Measurements from ENCODE around the gene APH1B.
"Not testable (repeated sequence)": the region's sequence is repeated elsewhere in the genome, so short reads cannot be mapped to it uniquely, and the experiment has no call there.

The APH1B gene

GRCh38 chr15:63277038-63277892 is at the start of gene APH1B:
TSS of gene APH1B (plus strand) at chr15:63277605. CDS start at chr15:63277624, 19 bp downstream.
- peak; percentile 79 for DNase-seq (ENCODE audit: low read depth)

- DNase-seq (ENCODE audit: low read depth): no peak
These were observed 49.7 kb upstream of the APH1B start for GRCh38 chr15:63227689-63228088.

GRCh38 chr15:63231206-63231605 is 46.2 kb upstream of the APH1B start:
- no peak for DNase-seq (ENCODE audit: low read depth)

- no peak for DNase-seq (ENCODE audit: low read depth)
These were observed 45.7 kb upstream of the APH1B start for GRCh38 chr15:63231706-63232105.

- DNase-seq (ENCODE audit: low read depth): peak; percentile 50
These were observed 45.0 kb upstream of the APH1B start for GRCh38 chr15:63232405-63232804.

GRCh38 chr15:63232943-63233342 is 44.5 kb upstream of the APH1B start:
- peak; percentile 42 for DNase-seq (ENCODE audit: low read depth)

- peak; percentile 78 for DNase-seq (ENCODE audit: low read depth)
These were observed 43.6 kb upstream of the APH1B start for GRCh38 chr15:63233667-63234423.

- DNase-seq (ENCODE audit: low read depth): peak; percentile 69
These were observed 42.9 kb upstream of the APH1B start for GRCh38 chr15:63234451-63234870.

- peak; percentile 61 for DNase-seq (ENCODE audit: low read depth)
These were observed 41.1 kb upstream of the APH1B start for GRCh38 chr15:63236272-63236671.

GRCh38 chr15:63237086-63237485 is 40.3 kb upstream of the APH1B start:
- not testable (repeated sequence) for DNase-seq (ENCODE audit: low read depth)

- DNase-seq (ENCODE audit: low read depth): no peak
These were observed 39.2 kb upstream of the APH1B start for GRCh38 chr15:63238171-63238570.

GRCh38 chr15:63238796-63239195 is 38.6 kb upstream of the APH1B start:
- peak; percentile 83 for DNase-seq (ENCODE audit: low read depth)

GRCh38 chr15:63240109-63240508 is 37.3 kb upstream of the APH1B start:
- DNase-seq (ENCODE audit: low read depth): no peak

- no peak for DNase-seq (ENCODE audit: low read depth)
These were observed 36.1 kb upstream of the APH1B start for GRCh38 chr15:63241316-63241715.

- DNase-seq (ENCODE audit: low read depth): peak; percentile 43
These were observed 34.3 kb upstream of the APH1B start for GRCh38 chr15:63243101-63243500.

GRCh38 chr15:63243776-63244175 is 33.6 kb upstream of the APH1B start:
- DNase-seq (ENCODE audit: low read depth): no peak

GRCh38 chr15:63244399-63244798 is 33.0 kb upstream of the APH1B start:
- DNase-seq (ENCODE audit: low read depth): peak; percentile 48

- no peak for DNase-seq (ENCODE audit: low read depth)
These were observed 32.3 kb upstream of the APH1B start for GRCh38 chr15:63244976-63245645.

- DNase-seq (ENCODE audit: low read depth): peak; percentile 93
These were observed 30.5 kb upstream of the APH1B start for GRCh38 chr15:63246691-63247469.

GRCh38 chr15:63250312-63250965 is 27.0 kb upstream of the APH1B start:
- peak; percentile 99 for DNase-seq (ENCODE audit: low read depth)

- peak; percentile 16 for DNase-seq (ENCODE audit: low read depth)
These were observed 25.7 kb upstream of the APH1B start for GRCh38 chr15:63251701-63252100.
